ENCODE results near the gene SELL. TPM values are rescaled to one million over a fixed set of nuclear protein-coding genes. Genes with fewer than 3 reads are reported as not detected.
"Not testable (repeated sequence)": the region's sequence is repeated elsewhere in the genome, so short reads cannot be mapped to it uniquely, and the experiment has no call there.

Gene SELL
- polyA plus RNA-seq, 2 donors, result 0.19 to 0.22 TPM

DNA sequence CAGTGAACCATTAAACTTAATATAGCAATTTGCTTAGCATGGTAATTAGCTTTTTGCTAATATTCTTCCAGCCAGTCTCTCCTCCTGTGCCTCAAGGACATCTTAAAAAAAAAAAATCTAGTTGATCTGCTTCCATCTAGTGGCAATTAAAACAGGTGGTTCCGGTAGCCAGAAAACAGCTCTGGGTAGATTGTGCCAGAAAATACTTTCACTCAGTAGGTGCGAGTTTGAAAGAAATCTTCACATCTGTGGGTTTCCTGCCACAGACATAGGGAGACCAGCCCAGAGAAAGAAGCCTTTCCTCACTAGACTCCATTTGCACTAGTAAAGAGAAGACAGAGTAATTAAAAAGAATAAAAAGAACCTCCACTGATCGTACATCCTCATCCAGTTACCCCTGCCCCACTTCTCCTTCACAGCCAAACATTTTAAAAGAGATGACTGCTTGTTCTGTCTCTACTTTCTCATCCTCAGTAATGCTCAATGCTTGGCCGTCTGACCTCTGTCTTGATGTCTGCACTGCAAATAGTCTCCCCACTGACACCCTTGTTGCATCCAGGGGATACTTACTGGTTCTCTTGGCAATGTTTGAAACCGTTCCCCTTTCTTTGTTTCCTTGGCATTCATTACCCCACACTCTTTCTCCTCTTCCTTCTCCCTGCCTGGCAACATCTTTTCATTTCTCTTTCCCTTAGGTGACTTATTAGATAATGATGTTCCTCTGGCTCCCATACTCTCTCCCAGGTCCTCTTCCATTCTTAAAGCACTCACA is 16.9 kb downstream of the SELL start:
- H3K27me3 ChIP-seq (ENCODE audit: control insufficient read depth in 1 of 2, insufficient read depth in 2 of 2, low read length in 2 of 2), result no peaks in the 10 kb centered on the region
- WGBS, 2 donors, result 48 to 54% methylated on average over 5 of the region's 5 CpGs
- H3K27ac ChIP-seq (ENCODE audit: low read depth in 2 of 2, low read length in 1 of 2), result no peak overlapping the region
- H3K9me3 ChIP-seq (ENCODE audit: control insufficient read depth in 2 of 2, insufficient read depth in 1 of 2, low read depth in 1 of 2, low read length in 1 of 2), result no peaks in the 10 kb centered on the region
- no peak overlapping the region for H3K4me3 ChIP-seq (ENCODE audit: low read depth in 1 of 2, low read length in 2 of 2)
- H3K4me1 ChIP-seq (ENCODE audit: control insufficient read depth in 2 of 2, insufficient read depth in 2 of 2, low read length in 1 of 2), result no peaks in the 10 kb centered on the region
- H3K36me3 ChIP-seq (ENCODE audit: control insufficient read depth in 2 of 2, insufficient read depth in 2 of 2, low read length in 1 of 2), result no peaks in the 10 kb centered on the region

- Histone ChIP-seq H3K4me3 (ENCODE audit: low read depth in 1 of 2, low read length in 2 of 2) (no peak overlapping the region), H3K27ac (ENCODE audit: low read depth in 2 of 2, low read length in 1 of 2) (no peak overlapping the region), H3K9me3 (ENCODE audit: control insufficient read depth in 2 of 2, insufficient read depth in 1 of 2, low read depth in 1 of 2, low read length in 1 of 2) (no peaks in the 10 kb centered on the region), H3K4me1 (ENCODE audit: control insufficient read depth in 2 of 2, insufficient read depth in 2 of 2, low read length in 1 of 2) (no peaks in the 10 kb centered on the region), H3K36me3 (ENCODE audit: control insufficient read depth in 2 of 2, insufficient read depth in 2 of 2, low read length in 1 of 2) (no peaks in the 10 kb centered on the region), H3K27me3 (ENCODE audit: control insufficient read depth in 1 of 2, insufficient read depth in 2 of 2, low read length in 2 of 2) (no peaks in the 10 kb centered on the region)
- WGBS, 2 donors, result 71 to 75% methylated on average over 4 of the region's 4 CpGs
Measured at GRCh38 chr1:169692756-169693460, 18.5 kb downstream of the SELL start.

DNA sequence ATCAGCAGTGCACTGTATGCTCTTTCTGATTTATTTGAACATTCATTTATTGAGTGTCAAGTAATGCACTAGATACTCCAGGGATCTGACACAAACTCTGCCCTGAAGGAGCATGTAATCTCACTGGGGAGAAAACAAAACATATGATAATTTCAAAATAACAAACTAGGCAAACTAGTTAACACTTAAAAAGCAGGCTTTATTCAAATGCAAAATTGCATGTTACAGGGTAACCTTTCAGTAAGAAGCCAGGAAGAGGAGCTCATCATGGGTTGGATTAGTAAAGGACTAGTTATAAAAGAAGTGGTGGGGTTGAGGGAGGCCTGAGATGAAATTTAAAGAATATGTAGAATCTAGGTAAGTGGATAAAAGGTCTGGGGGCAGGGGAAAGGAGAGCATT is 20.9 kb downstream of the SELL start:
- Histone ChIP-seq H3K36me3 (ENCODE audit: control insufficient read depth in 2 of 2, insufficient read depth in 2 of 2, low read length in 1 of 2) (no peaks in the 10 kb centered on the region), H3K27ac (ENCODE audit: low read depth in 2 of 2, low read length in 1 of 2) (no peak overlapping the region), H3K27me3 (ENCODE audit: control insufficient read depth in 1 of 2, insufficient read depth in 2 of 2, low read length in 2 of 2) (no peaks in the 10 kb centered on the region), H3K4me3 (ENCODE audit: low read depth in 1 of 2, low read length in 2 of 2) (no peak overlapping the region), H3K4me1 (ENCODE audit: control insufficient read depth in 2 of 2, insufficient read depth in 2 of 2, low read length in 1 of 2) (no peaks in the 10 kb centered on the region), H3K9me3 (ENCODE audit: control insufficient read depth in 2 of 2, insufficient read depth in 1 of 2, low read depth in 1 of 2, low read length in 1 of 2) (no peaks in the 10 kb centered on the region)

- Histone ChIP-seq H3K4me3 (ENCODE audit: low read depth in 1 of 2, low read length in 2 of 2) (no peak overlapping the region), H3K27me3 (ENCODE audit: control insufficient read depth in 1 of 2, insufficient read depth in 2 of 2, low read length in 2 of 2) (no peaks in the 10 kb centered on the region), H3K4me1 (ENCODE audit: control insufficient read depth in 2 of 2, insufficient read depth in 2 of 2, low read length in 1 of 2) (no peaks in the 10 kb centered on the region), H3K36me3 (ENCODE audit: control insufficient read depth in 2 of 2, insufficient read depth in 2 of 2, low read length in 1 of 2) (no peaks in the 10 kb centered on the region), H3K27ac (ENCODE audit: low read depth in 2 of 2, low read length in 1 of 2) (no peak overlapping the region), H3K9me3 (ENCODE audit: control insufficient read depth in 2 of 2, insufficient read depth in 1 of 2, low read depth in 1 of 2, low read length in 1 of 2) (no peaks in the 10 kb centered on the region)
- WGBS, 2 donors, result 67 to 82% methylated on average over 2 of the region's 2 CpGs
Measured at GRCh38 chr1:169689395-169689794, 22.0 kb downstream of the SELL start.

GRCh38 chr1:169688377-169688776 is 23.0 kb downstream of the SELL start:
- H3K27ac ChIP-seq (ENCODE audit: low read depth in 2 of 2, low read length in 1 of 2); H3K4me1 ChIP-seq (ENCODE audit: control insufficient read depth in 2 of 2, insufficient read depth in 2 of 2, low read length in 1 of 2); H3K9me3 ChIP-seq (ENCODE audit: control insufficient read depth in 2 of 2, insufficient read depth in 1 of 2, low read depth in 1 of 2, low read length in 1 of 2); H3K36me3 ChIP-seq (ENCODE audit: control insufficient read depth in 2 of 2, insufficient read depth in 2 of 2, low read length in 1 of 2); H3K27me3 ChIP-seq (ENCODE audit: control insufficient read depth in 1 of 2, insufficient read depth in 2 of 2, low read length in 2 of 2); H3K4me3 ChIP-seq (ENCODE audit: low read depth in 1 of 2, low read length in 2 of 2): not testable (repeated sequence)
- WGBS, 2 donors, result 95 to 96% methylated on average over 5 of the region's 5 CpGs

- Histone ChIP-seq H3K36me3 (ENCODE audit: control insufficient read depth in 2 of 2, insufficient read depth in 2 of 2, low read length in 1 of 2) (no peaks in the 10 kb centered on the region), H3K4me1 (ENCODE audit: control insufficient read depth in 2 of 2, insufficient read depth in 2 of 2, low read length in 1 of 2) (no peaks in the 10 kb centered on the region), H3K27ac (ENCODE audit: low read depth in 2 of 2, low read length in 1 of 2) (no peak overlapping the region), H3K9me3 (ENCODE audit: control insufficient read depth in 2 of 2, insufficient read depth in 1 of 2, low read depth in 1 of 2, low read length in 1 of 2) (no peaks in the 10 kb centered on the region), H3K27me3 (ENCODE audit: control insufficient read depth in 1 of 2, insufficient read depth in 2 of 2, low read length in 2 of 2) (peaks cover 0 to 5% of the 10 kb centered on the region in 2 donors), H3K4me3 (ENCODE audit: low read depth in 1 of 2, low read length in 2 of 2) (no peak overlapping the region)
- WGBS, 2 donors, result 74 to 78% methylated on average over 3 of the region's 3 CpGs
Measured at GRCh38 chr1:169683661-169684060, 27.8 kb downstream of the SELL start.

GRCh38 chr1:169683168-169683567 is 28.3 kb downstream of the SELL start:
- not testable (repeated sequence) for H3K27ac ChIP-seq (ENCODE audit: low read depth in 2 of 2, low read length in 1 of 2); H3K9me3 ChIP-seq (ENCODE audit: control insufficient read depth in 2 of 2, insufficient read depth in 1 of 2, low read depth in 1 of 2, low read length in 1 of 2); H3K4me1 ChIP-seq (ENCODE audit: control insufficient read depth in 2 of 2, insufficient read depth in 2 of 2, low read length in 1 of 2); H3K36me3 ChIP-seq (ENCODE audit: control insufficient read depth in 2 of 2, insufficient read depth in 2 of 2, low read length in 1 of 2); H3K4me3 ChIP-seq (ENCODE audit: low read depth in 1 of 2, low read length in 2 of 2); H3K27me3 ChIP-seq (ENCODE audit: control insufficient read depth in 1 of 2, insufficient read depth in 2 of 2, low read length in 2 of 2)
- 66 to 70% methylated on average over 4 of the region's 4 CpGs for WGBS, 2 donors

DNA sequence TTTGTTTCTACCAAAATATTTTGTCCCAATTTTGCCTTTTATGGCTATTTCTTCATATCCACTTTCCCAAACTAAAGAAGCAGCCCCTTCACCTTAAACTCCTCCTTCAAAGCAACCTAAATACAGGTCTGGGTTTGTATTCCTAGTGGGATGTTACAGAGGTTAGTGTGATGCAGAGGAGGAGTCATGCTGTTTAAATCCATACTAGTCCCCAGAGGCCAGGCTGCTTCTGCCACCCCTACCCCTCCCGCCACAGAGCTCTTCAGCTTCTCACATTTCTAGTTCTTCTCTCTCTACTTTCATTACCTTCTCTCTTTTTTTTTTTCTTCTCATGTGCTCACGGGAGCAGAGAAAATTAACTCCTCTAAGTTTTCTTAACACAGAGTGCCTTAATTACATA is 29.3 kb downstream of the SELL start:
- no peak overlapping the region for H3K4me3 ChIP-seq (ENCODE audit: low read depth in 1 of 2, low read length in 2 of 2)
- H3K27me3 ChIP-seq (ENCODE audit: control insufficient read depth in 1 of 2, insufficient read depth in 2 of 2, low read length in 2 of 2), result peaks cover 0 to 5% of the 10 kb centered on the region in 2 donors
- H3K9me3 ChIP-seq (ENCODE audit: control insufficient read depth in 2 of 2, insufficient read depth in 1 of 2, low read depth in 1 of 2, low read length in 1 of 2), result no peaks in the 10 kb centered on the region
- no peaks in the 10 kb centered on the region for H3K4me1 ChIP-seq (ENCODE audit: control insufficient read depth in 2 of 2, insufficient read depth in 2 of 2, low read length in 1 of 2)
- no peaks in the 10 kb centered on the region for H3K36me3 ChIP-seq (ENCODE audit: control insufficient read depth in 2 of 2, insufficient read depth in 2 of 2, low read length in 1 of 2)
- WGBS, 2 donors, result 31 to 40% methylated on average over 2 of the region's 2 CpGs
- no peak overlapping the region for H3K27ac ChIP-seq (ENCODE audit: low read depth in 2 of 2, low read length in 1 of 2)

- H3K27ac ChIP-seq (ENCODE audit: low read depth in 2 of 2, low read length in 1 of 2), result no peak overlapping the region
- H3K4me1 ChIP-seq (ENCODE audit: control insufficient read depth in 2 of 2, insufficient read depth in 2 of 2, low read length in 1 of 2), result no peaks in the 10 kb centered on the region
- H3K27me3 ChIP-seq (ENCODE audit: control insufficient read depth in 1 of 2, insufficient read depth in 2 of 2, low read length in 2 of 2), result peaks cover 0 to 5% of the 10 kb centered on the region in 2 donors
- no peaks in the 10 kb centered on the region for H3K36me3 ChIP-seq (ENCODE audit: control insufficient read depth in 2 of 2, insufficient read depth in 2 of 2, low read length in 1 of 2)
- WGBS, 2 donors, result 45 to 55% methylated on average over 2 of the region's 2 CpGs
- H3K4me3 ChIP-seq (ENCODE audit: low read depth in 1 of 2, low read length in 2 of 2), result no peak overlapping the region
- no peaks in the 10 kb centered on the region for H3K9me3 ChIP-seq (ENCODE audit: control insufficient read depth in 2 of 2, insufficient read depth in 1 of 2, low read depth in 1 of 2, low read length in 1 of 2)
Measured at GRCh38 chr1:169681140-169681539, 30.3 kb downstream of the SELL start.
